GM13977 (cell line): Measurements from ENCODE around the gene CIC.

Experiments used
- DNase-seq: peaks from one replicate; pipeline ENCODE4 v3.0.0; 2012; ENCODE audit warnings: low spot score
- CTCF ChIP-seq: IDR thresholded peaks from 2 replicates; pipeline ENCODE4 v1.5.1; 2012; ENCODE audit warnings: mild to moderate bottlenecking, control low read depth; ENCODE audit not compliant: insufficient read depth; ENCODE audit errors: extremely low read depth, missing control alignments
- in situ Hi-C: fragments of 300-500 bp; cut with MboI; formaldehyde crosslinking; loops from one replicate; pipeline ENCODE4 v1.12.0; 2022; ENCODE audit warnings: low sequenced_read_pairs, low pct_unique_long_range_greater_than_20kb, mixed read lengths, inconsistent platforms; ENCODE audit not compliant: unreplicated experiment

Gene CIC

GRCh38 chr19:42233678-42234292, 35.3 kb upstream of the CIC start:
- no peak for DNase-seq
- in situ Hi-C loops: no loop called here
- no peak for TF ChIP-seq CTCF

GRCh38 chr19:42234364-42234763, 34.7 kb upstream of the CIC start:
- DNase-seq: no peak
- in situ Hi-C loops: no loop called here
- no peak for TF ChIP-seq CTCF

- no peak for TF ChIP-seq CTCF
- no peak for DNase-seq
- in situ Hi-C loops: no loop called here
Measured at GRCh38 chr19:42235181-42235580, 33.9 kb upstream of the CIC start.

GRCh38 chr19:42239544-42240220, 29.4 kb upstream of the CIC start:
- in situ Hi-C loops: no loop called here
- TF ChIP-seq CTCF: no peak
- DNase-seq: no peak

- in situ Hi-C loops: no loop called here
- no peak for TF ChIP-seq CTCF
- DNase-seq: no peak
Measured at GRCh38 chr19:42241279-42241678, 27.8 kb upstream of the CIC start.

- DNase-seq: no peak
- in situ Hi-C loops: no loop called here
- TF ChIP-seq CTCF: no peak
Measured at GRCh38 chr19:42242069-42242511, 27.0 kb upstream of the CIC start.
